ENCODE results near the gene FAM47E.

FAM47E gene

DNA sequence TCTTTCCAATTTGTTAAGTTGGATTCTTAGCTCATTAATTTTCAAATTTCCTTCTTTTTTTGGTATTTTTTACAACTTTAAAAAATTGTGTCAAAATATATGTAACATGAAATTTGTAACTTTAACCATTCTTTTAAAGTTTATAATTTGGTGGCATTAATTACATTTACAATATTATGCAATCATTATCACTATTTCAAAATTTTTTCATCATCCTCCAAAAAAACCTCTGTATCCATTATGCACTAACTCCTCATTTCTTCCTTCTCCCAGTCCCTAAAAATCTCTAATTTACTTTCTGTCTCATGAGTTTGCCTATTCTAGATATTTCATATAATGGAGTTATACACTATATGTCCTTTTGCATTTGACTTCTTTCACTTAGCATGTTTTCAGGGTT is 4.7 kb upstream of the FAM47E start:
- in situ Hi-C loops (cut with MboI; ENCODE audit: low pct_unique_long_range_greater_than_20kb, low sequenced_read_pairs, unreplicated experiment) = no loop called here
- no peak for DNase-seq (ENCODE audit: low spot score)
- TF ChIP-seq, protein P1, sequence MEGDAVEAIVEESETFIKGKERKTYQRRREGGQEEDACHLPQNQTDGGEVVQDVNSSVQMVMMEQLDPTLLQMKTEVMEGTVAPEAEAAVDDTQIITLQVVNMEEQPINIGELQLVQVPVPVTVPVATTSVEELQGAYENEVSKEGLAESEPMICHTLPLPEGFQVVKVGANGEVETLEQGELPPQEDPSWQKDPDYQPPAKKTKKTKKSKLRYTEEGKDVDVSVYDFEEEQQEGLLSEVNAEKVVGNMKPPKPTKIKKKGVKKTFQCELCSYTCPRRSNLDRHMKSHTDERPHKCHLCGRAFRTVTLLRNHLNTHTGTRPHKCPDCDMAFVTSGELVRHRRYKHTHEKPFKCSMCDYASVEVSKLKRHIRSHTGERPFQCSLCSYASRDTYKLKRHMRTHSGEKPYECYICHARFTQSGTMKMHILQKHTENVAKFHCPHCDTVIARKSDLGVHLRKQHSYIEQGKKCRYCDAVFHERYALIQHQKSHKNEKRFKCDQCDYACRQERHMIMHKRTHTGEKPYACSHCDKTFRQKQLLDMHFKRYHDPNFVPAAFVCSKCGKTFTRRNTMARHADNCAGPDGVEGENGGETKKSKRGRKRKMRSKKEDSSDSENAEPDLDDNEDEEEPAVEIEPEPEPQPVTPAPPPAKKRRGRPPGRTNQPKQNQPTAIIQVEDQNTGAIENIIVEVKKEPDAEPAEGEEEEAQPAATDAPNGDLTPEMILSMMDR (IDR thresholded peaks at IDR 0.05; ENCODE audit: extremely low read depth, insufficient read depth, missing control alignments) = no peak

- TF ChIP-seq, protein P1 (IDR thresholded peaks at IDR 0.05; ENCODE audit: extremely low read depth, insufficient read depth, missing control alignments) = no peak
- in situ Hi-C loops (cut with MboI; ENCODE audit: low pct_unique_long_range_greater_than_20kb, low sequenced_read_pairs, unreplicated experiment) = no loop called here
- peak; percentile 30 for DNase-seq (ENCODE audit: low spot score)
Measured at GRCh38 chr4:76250962-76251361, 559 bp upstream of the FAM47E start.

DNA sequence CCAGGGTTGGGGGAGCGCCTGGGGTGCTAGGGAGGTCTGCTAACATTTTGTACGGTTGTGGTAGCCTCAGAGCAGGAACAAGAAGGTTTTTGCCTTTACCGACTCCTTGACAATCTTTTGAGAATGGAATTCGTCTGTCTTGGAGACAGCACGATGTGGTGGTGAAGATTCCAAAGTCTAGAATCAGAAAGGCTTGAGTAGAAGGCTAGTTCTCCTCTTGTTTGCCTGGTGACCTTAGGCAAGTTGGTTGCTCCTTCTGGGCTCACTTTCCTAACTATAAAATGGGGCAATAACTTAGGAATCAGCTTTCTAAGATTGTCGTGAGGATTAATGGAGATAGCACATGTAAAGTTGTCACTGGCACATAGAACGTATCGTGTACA is 741 bp downstream of the FAM47E start:
- in situ Hi-C loops (cut with MboI; ENCODE audit: low pct_unique_long_range_greater_than_20kb, low sequenced_read_pairs, unreplicated experiment) = no loop called here
- DNase-seq (ENCODE audit: low spot score) = no peak

GRCh38 chr4:76253511-76253910 is 2.0 kb downstream of the FAM47E start:
- DNase-seq (ENCODE audit: low spot score) = no peak
- in situ Hi-C loops (cut with MboI; ENCODE audit: low pct_unique_long_range_greater_than_20kb, low sequenced_read_pairs, unreplicated experiment) = no loop called here

More for the DNA sequence above, 741 bp downstream of the FAM47E start:
- TF ChIP-seq, protein P1 (IDR thresholded peaks at IDR 0.05; ENCODE audit: extremely low read depth, insufficient read depth, missing control alignments) = no peak

DNA sequence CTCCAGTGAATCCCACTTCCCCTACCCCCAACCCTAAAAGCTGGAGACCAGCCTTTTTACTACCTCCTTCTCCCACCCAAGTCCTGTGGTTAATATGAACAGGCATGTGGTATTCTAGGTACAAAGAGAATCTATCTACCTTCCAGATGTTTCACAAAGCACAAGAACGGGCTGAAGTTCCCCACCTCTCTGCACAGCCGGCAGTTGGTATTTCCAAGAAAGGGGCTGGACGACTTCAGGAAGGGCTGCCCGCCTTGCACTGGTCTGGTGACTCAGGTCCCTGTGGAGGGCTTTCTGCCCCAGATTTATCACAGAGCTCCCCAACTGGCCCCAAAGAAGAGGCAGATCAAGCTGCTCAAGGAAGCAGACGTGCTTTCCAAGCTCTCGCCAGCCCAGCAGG is 4.5 kb downstream of the FAM47E start:
- DNase-seq (ENCODE audit: low spot score) = no peak
- TF ChIP-seq, protein P1 (IDR thresholded peaks at IDR 0.05; ENCODE audit: extremely low read depth, insufficient read depth, missing control alignments) = no peak
- in situ Hi-C loops (cut with MboI; ENCODE audit: low pct_unique_long_range_greater_than_20kb, low sequenced_read_pairs, unreplicated experiment) = no loop called here

More at GRCh38 chr4:76253511-76253910, 2.0 kb downstream of the FAM47E start:
- TF ChIP-seq, protein P1 (IDR thresholded peaks at IDR 0.05; ENCODE audit: extremely low read depth, insufficient read depth, missing control alignments) = no peak

DNA sequence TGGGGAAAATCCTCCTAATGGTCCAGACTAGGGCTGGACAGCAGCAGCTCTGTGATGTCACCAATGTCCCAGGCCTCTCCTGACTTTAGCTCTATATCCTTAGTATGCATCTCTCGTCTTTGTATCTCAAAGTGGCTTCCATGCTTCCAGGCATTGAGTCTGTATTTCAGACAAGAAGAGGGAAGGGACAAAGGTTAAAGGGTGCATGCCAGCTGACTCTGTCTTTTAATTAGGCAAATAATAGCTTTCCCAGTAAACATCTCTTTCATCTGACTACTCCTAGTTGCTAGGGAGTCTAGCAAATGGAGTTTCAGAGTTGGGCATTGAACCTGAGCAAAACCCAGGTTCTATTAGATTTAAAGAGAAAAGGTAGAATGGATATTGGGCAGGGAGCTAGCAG is 5.4 kb downstream of the FAM47E start:
- in situ Hi-C loops (cut with MboI; ENCODE audit: low pct_unique_long_range_greater_than_20kb, low sequenced_read_pairs, unreplicated experiment) = no loop called here
- TF ChIP-seq, protein P1 (IDR thresholded peaks at IDR 0.05; ENCODE audit: extremely low read depth, insufficient read depth, missing control alignments) = no peak
- no peak for DNase-seq (ENCODE audit: low spot score)

DNA sequence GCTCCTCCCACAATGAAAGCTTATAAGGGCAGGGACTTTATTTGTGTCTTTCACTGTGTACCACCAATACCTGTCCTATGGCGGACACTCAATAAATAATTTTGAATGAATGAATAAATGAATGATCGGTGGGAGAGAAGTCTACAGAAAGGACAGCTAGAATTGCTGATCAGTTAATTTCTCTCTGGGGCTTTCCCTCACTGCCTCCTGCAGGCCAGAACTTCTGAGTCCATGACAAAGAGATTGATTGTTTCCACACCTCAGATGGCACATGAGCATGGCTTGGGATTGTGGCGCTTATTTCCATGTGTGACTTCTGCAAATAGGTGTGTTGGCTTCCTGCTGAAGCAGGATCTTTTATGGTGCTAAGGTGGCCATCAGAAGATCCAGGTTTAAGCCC is 6.3 kb downstream of the FAM47E start:
- TF ChIP-seq, protein P1 (IDR thresholded peaks at IDR 0.05; ENCODE audit: extremely low read depth, insufficient read depth, missing control alignments) = no peak
- in situ Hi-C loops (cut with MboI; ENCODE audit: low pct_unique_long_range_greater_than_20kb, low sequenced_read_pairs, unreplicated experiment) = no loop called here
- DNase-seq (ENCODE audit: low spot score) = no peak
